Activated naive CD8-positive, alpha-beta T cell treated with anti-CD3 and anti-CD28 coated beads, Interleukin-2, amount 50 U/mL, for 24 hours (primary cell): ENCODE measurements around the gene TIMM8B.
A peak's percentile ranks its signal among the peaks of the same experiment; 100 is the strongest.

Experiments
- ATAC-seq: fragments of 150-1000 bp; cut with Tn5 transposase; one replicate; pipeline ENCODE4 v1.10.0; 2021
- DNase-seq: peaks from one replicate; pipeline ENCODE4 v3.0.0; 2021
- H3K27ac Mint-ChIP-seq: one replicate; pipeline ENCODE4 v1.8.0; 2021; ENCODE audit warnings: mild to moderate bottlenecking, mixed read lengths
- H3K27me3 Mint-ChIP-seq: one replicate; pipeline ENCODE4 v1.8.0; 2021; ENCODE audit warnings: mixed read lengths
- H3K36me3 Mint-ChIP-seq: one replicate; pipeline ENCODE4 v1.8.0; 2021; ENCODE audit warnings: low read depth, mixed read lengths
- H3K4me1 Mint-ChIP-seq: one replicate; pipeline ENCODE4 v1.8.0; 2021; ENCODE audit warnings: mixed read lengths
- H3K4me3 Mint-ChIP-seq: one replicate; pipeline ENCODE4 v1.8.0; 2021; ENCODE audit warnings: mild to moderate bottlenecking, moderate library complexity, mixed read lengths
- H3K9me3 Mint-ChIP-seq: one replicate; pipeline ENCODE4 v1.8.0; 2021; ENCODE audit warnings: mixed read lengths

The TIMM8B gene, protein sequence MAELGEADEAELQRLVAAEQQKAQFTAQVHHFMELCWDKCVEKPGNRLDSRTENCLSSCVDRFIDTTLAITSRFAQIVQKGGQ

DNA sequence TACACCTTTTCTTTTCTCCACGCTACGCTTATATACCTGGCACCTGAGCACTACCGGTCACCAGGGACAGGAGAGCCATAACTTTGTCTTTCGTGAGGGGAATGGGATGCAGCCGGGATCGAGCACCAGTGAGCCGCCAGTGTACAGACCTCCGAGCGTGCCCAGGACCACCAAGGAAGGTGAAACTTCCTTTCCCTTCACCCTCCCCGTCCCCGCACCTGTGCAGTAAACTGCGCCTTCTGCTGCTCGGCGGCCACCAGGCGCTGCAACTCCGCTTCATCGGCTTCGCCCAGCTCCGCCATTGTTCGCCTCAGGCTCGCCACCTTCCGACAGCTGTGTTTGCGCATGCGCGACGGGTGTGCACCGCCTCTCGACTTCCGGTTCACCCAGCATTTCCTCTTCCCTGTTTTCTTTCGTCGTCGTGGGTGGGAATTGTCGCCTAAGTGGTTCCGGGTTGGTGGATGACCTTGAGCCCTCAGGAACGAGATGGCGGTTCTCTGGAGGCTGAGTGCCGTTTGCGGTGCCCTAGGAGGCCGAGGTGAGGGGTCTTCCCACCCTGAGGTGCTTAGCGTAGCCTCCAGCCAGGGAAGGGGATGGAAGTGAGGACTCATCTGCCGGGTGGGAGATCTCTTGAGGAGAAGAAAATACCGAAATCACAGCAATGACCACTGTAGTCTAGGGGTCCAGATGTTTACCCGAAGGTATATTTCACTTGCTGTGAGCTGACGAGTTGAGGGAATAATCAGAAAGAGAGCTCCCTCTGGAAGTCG lies at the start of gene TIMM8B, which contains the start of gene SDHD:
Gene TIMM8B (minus strand): TSS at position 335 of the 770 bp plus-strand sequence. CDS start 33 bp downstream, at position 302.
Gene SDHD (plus strand): TSS at position 452 of the 770 bp plus-strand sequence. CDS start 35 bp downstream, at position 487.
- peaks cover 3% of the 10 kb centered on the region for H3K27me3 Mint-ChIP-seq
- H3K4me1 Mint-ChIP-seq, result peaks cover 60% of the 10 kb centered on the region
- H3K9me3 Mint-ChIP-seq, result no peaks in the 10 kb centered on the region
- H3K4me3 Mint-ChIP-seq, result peak within 1 kb of the TSS; percentile 100
- peaks cover 80% of the 10 kb centered on the region for H3K36me3 Mint-ChIP-seq
- H3K27ac Mint-ChIP-seq, result peak within 1 kb of the TSS; percentile 98
- ATAC-seq, result peak; percentile 87
- DNase-seq, result peak; percentile 95

DNA sequence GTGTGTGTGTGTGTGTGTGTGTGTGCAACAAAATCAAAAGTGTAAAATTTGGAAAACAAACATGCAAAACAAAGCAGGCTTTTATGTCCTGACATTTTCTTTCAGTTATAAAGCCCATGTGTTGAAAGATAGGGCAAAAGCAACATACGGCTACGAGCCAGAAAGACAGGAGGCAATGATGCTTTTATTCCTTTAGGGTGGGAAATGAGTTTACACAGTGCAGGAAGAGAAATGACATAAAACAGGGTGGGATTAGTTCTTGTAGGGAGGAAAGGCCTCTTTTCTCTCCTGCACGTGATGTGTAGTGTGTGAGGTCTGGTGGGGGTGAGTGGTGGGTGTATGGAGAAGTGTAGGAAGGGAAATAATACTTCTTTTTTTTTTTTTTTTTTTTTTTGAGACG lies 47.9 kb upstream of the TIMM8B start:
- Mint-ChIP-seq H3K4me3 (no peak overlapping the region), H3K36me3 (peaks cover 1% of the 10 kb centered on the region), H3K4me1 (peaks cover 2% of the 10 kb centered on the region), H3K27ac (no peak overlapping the region), H3K27me3 (no peaks in the 10 kb centered on the region), H3K9me3 (no peaks in the 10 kb centered on the region)
- DNase-seq, result no peak
- no peak for ATAC-seq

DNA sequence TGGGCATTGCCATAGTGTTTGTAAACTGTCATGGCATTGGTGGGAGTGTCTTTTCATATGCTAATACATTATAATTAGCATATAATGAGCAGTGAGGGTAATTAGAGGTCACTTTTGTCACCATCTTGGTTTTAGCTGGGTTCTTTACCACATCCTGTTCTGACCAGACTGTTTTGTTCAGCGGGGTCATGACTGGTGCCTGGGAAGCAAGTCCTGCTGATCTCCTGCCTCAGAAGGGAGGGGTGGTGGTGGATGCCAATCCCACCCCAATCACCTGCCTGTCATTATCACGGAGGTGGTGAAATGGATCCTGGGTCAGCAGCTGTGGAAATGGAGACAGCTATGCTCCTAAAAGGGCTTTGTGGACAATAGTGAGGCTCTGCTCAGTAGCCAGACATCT lies 46.2 kb upstream of the TIMM8B start:
- no peak for DNase-seq
- Mint-ChIP-seq H3K9me3 (no peaks in the 10 kb centered on the region), H3K4me1 (peaks cover 2% of the 10 kb centered on the region), H3K27ac (no peak overlapping the region), H3K27me3 (no peaks in the 10 kb centered on the region), H3K36me3 (peaks cover 1% of the 10 kb centered on the region), H3K4me3 (no peak overlapping the region)
- no peak for ATAC-seq

DNA sequence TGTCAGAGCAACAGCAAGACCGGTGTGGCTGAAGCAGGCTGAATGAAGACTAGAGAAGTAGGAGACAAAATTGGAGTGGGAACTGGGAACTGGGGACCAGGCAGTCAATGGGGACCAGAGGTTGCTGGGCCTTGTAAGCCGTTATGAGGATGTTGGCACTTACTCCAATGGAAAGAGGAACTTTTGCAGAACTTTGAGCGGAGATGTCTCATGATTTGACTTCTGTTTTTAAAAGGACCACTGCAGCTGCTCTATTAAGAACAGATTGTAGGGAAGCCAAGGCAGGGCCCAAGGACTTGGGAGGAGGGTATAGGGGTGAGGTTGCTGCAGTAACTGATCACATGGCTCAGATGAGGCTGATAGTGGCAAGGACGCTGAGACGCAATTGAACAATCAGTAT lies 43.1 kb upstream of the TIMM8B start:
- ATAC-seq, result no peak

DNA sequence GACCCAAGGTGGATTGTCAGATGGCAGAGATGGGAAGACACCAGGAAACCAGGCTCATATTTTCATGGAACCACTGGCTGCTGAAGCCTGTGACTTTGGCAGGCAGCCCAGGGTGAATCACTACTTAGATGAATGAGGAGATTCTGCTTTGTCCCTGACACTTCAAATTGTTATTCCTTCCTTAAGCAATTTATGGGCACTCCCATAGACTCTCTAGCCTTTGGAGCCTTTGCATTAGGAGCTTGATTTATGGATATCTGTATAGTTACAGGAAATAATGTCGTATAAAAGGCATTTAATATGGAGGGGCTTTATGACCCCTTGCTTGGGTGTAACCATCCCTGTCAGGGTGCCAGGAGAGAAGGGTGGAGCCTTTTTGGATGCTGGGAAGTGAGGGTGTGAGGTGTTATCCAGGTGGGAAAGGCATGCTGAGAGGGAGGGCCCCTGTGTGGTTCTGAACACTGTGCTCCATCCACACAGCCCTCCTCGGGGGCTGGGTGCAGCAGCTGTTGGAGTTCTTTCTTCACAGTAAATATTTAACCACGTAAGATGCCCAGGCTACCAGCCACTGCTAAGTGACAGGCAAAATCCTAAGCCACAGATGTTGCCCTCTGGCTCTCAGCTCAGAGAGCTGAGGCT lies 42.0 kb upstream of the TIMM8B start:
- no peak overlapping the region for H3K27ac Mint-ChIP-seq
- peaks cover 2% of the 10 kb centered on the region for H3K4me1 Mint-ChIP-seq
- ATAC-seq, result no peak
- no peaks in the 10 kb centered on the region for H3K9me3 Mint-ChIP-seq
- H3K4me3 Mint-ChIP-seq, result no peak overlapping the region
- no peaks in the 10 kb centered on the region for H3K36me3 Mint-ChIP-seq
- DNase-seq, result no peak
- no peaks in the 10 kb centered on the region for H3K27me3 Mint-ChIP-seq

More for the DNA sequence above, 43.1 kb upstream of the TIMM8B start:
- H3K9me3 Mint-ChIP-seq, result no peaks in the 10 kb centered on the region
- no peak overlapping the region for H3K27ac Mint-ChIP-seq
- peaks cover 1% of the 10 kb centered on the region for H3K36me3 Mint-ChIP-seq
- no peak overlapping the region for H3K4me3 Mint-ChIP-seq
- H3K27me3 Mint-ChIP-seq, result no peaks in the 10 kb centered on the region
- no peak for DNase-seq
- H3K4me1 Mint-ChIP-seq, result peaks cover 2% of the 10 kb centered on the region

DNA sequence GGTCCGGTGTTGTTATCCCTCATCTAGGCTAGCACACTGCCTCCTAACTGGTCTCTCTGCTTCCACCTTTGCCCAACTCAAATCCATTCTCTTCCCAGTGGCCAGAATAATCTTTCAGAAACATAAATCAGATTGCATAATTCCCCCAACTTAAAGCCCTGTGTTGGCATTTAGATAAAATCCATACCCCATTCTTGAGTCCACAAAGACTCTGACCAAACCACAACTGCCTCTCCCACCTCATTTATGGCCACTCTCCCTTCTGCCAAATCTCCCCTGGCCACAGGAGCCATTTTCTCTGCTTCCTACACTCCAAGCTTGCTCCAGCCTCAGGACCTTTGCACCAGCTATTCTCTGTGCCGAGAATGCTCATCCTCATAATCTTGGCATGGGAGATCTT lies 40.5 kb upstream of the TIMM8B start:
- Mint-ChIP-seq H3K4me1 (peaks cover 3% of the 10 kb centered on the region), H3K27ac (no peak overlapping the region), H3K36me3 (no peaks in the 10 kb centered on the region)

DNA sequence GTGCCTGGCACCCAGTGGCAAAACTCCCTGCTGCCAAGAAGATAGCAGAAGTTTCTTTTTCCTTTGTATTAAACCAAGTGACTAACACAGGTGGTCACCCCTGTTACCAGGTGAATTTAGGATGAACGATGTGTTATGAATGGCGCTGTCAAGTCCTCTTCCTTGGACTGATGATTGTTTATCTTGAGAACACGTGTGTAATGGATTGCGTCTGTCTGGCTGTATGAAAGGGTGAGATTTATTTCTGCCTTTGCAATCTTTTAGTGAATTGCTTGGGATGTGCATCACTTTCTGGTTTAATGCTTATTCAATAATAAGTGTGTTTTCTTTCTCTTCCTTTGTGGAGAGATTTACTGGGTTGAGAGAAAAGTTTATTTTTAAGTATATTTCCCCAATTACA lies 36.6 kb upstream of the TIMM8B start:
- no peak overlapping the region for H3K4me3 Mint-ChIP-seq
- ATAC-seq (no peak), DNase-seq (no peak)
- H3K36me3 Mint-ChIP-seq, result no peaks in the 10 kb centered on the region
- H3K27me3 Mint-ChIP-seq, result no peaks in the 10 kb centered on the region
- H3K27ac Mint-ChIP-seq, result no peak overlapping the region
- no peaks in the 10 kb centered on the region for H3K9me3 Mint-ChIP-seq
- peaks cover 18% of the 10 kb centered on the region for H3K4me1 Mint-ChIP-seq

More for the DNA sequence above, 40.5 kb upstream of the TIMM8B start:
- DNase-seq (no peak), ATAC-seq (no peak)
- no peaks in the 10 kb centered on the region for H3K9me3 Mint-ChIP-seq
- H3K4me3 Mint-ChIP-seq, result no peak overlapping the region
- H3K27me3 Mint-ChIP-seq, result no peaks in the 10 kb centered on the region

DNA sequence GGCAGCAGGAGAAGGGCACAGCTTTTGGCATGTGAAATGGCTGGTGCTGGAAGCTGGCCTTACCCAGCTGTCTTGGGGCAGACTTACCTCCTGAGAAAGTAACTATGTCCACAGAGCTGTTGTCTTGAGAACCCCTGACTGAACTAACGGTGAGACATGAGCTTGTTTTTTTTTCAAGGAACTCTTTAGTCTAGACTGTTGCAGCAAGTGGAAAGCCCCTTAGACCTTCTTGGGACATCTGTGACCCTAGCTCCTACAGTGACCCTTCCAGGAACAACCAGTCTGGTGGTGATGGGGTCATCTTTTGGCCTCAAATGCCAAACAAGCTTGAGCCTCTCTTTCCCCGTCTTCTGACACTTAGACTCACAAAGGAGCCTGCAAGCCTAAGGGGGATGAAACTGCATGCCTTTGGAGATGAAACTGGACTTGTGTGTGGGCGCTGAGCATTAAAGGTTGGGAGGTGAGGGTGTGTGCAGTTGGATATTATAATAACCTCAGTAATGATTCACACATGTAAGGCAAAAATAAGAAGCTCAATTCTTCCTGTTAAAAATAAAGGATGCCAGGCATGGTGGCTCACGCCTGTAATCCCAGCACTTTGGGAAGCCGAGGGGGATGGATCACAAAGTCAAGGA lies 35.5 kb upstream of the TIMM8B start:
- Mint-ChIP-seq H3K27me3 (no peaks in the 10 kb centered on the region), H3K4me1 (peaks cover 19% of the 10 kb centered on the region), H3K4me3 (no peak overlapping the region), H3K27ac (no peak overlapping the region), H3K9me3 (no peaks in the 10 kb centered on the region), H3K36me3 (no peaks in the 10 kb centered on the region)
- ATAC-seq (no peak), DNase-seq (no peak)

DNA sequence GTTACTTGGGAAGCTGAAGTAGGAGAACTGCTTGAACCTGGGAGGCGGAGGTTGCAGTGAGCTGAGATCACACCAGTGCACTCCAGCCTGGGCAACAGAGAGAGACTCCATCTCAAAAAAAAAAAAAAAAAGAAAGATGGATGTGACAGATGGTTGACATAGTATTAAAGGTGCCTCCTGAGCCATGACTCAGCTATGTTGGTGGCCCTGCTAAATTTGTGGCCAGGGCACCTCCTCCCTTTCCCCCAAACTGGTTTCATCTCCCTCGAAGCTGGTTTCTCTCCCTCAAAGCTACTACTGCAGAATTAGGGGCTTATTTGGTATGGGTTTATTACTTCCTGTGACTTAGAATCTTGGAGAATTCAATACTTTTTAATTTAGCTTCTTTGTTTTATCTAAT lies 31.6 kb upstream of the TIMM8B start:
- ATAC-seq, result peak; percentile 82
- H3K27ac Mint-ChIP-seq, result no peak overlapping the region
- H3K4me1 Mint-ChIP-seq, result peaks cover 20% of the 10 kb centered on the region

DNA sequence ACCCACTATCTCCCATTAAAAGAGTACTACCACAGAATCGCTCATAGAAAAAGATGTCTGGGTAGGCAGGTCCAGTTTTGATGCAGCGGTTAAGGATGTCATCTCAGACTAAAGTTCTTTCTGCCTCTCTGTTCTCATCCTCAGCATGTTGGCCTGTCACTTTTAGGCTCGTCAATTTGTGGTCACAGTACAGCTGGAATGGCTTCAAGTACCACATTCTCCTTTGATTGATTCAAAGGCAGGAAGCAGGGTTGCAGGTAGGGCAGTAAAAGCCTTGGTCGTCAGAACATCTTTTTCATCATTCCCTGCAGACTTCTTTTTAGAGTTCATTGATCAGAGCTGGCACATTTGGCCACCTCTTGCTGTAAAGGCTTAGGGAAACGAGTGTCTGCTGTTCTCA lies 28.8 kb upstream of the TIMM8B start:
- DNase-seq (no peak), ATAC-seq (no peak)
- Mint-ChIP-seq H3K27me3 (no peaks in the 10 kb centered on the region), H3K4me1 (peaks cover 15% of the 10 kb centered on the region), H3K27ac (no peak overlapping the region), H3K4me3 (no peak overlapping the region), H3K9me3 (no peaks in the 10 kb centered on the region), H3K36me3 (no peaks in the 10 kb centered on the region)

More for the DNA sequence above, 31.6 kb upstream of the TIMM8B start:
- no peaks in the 10 kb centered on the region for H3K27me3 Mint-ChIP-seq
- DNase-seq, result no peak
- no peaks in the 10 kb centered on the region for H3K9me3 Mint-ChIP-seq
- no peak overlapping the region for H3K4me3 Mint-ChIP-seq
- H3K36me3 Mint-ChIP-seq, result no peaks in the 10 kb centered on the region

DNA sequence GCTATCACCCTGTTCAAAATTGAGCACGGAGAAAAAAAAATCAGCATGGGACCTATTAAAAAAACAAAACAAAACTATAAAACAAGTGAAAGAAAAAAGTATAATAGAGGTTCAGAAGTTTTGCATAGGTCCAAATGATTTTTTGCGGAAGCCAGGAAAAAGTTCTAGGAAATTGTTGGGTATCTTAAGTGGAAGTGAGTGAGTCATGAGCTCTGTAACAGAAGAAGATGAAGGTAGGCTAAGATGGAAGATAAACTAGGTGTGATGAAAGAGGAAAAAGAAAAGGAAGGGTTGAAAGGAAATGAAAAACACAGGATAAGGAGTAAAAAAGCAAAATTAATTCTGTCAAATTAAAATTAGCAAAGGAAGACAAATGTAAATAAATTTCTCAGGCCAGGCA lies 27.9 kb upstream of the TIMM8B start:
- Mint-ChIP-seq H3K4me3 (no peak overlapping the region), H3K9me3 (no peaks in the 10 kb centered on the region)

DNA sequence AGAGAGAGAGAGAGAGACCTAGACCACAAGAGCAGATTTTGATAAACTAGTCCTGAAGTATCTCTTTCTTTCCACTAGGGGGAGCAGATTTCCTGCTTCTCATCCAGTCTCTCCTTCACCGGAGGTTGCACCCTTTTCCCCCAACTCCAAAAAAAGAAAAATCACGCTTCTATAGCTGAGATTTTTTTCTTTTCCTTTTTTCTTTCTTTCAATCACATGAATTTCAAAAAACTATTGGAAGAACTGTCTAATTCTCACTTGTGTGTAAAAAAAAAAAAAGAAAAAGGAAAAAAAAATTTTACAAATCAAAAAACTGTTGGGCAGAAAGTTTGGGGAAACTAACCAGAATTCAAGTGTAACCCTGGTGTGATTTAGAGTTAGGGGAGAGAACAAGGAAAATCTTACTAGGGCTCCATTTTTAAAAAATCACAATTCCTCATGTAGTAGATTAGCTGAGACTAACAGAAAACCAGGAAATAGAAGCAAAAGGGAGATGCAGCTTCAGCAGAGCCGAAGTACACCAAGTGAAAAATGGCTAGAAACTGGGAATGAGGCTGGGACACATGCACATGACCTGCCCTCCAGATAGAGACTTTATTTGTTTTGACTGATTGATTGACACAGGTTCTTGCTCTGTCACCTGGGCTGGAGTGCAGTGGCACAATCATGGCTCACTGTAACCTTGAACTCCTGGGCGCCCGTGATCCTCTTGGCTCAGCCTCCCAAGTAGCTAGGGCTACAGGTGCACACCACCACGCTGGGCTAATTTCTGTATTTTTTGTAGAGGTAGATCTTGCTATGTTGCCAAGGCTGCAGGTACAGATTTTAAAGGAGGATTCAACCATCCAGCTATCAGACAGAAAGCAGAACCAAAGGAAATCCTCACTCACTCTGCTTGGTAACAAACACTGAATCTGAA lies 27.2 kb upstream of the TIMM8B start:
- ATAC-seq, result no peak
- H3K4me1 Mint-ChIP-seq, result peaks cover 9% of the 10 kb centered on the region
- no peak overlapping the region for H3K4me3 Mint-ChIP-seq
- H3K27me3 Mint-ChIP-seq, result no peaks in the 10 kb centered on the region
- no peaks in the 10 kb centered on the region for H3K9me3 Mint-ChIP-seq
- DNase-seq, result no peak
- H3K27ac Mint-ChIP-seq, result no peak overlapping the region
- no peaks in the 10 kb centered on the region for H3K36me3 Mint-ChIP-seq

More for the DNA sequence above, 27.9 kb upstream of the TIMM8B start:
- DNase-seq, result no peak
- no peak for ATAC-seq
- Mint-ChIP-seq H3K27ac (no peak overlapping the region), H3K27me3 (no peaks in the 10 kb centered on the region), H3K36me3 (no peaks in the 10 kb centered on the region), H3K4me1 (peaks cover 9% of the 10 kb centered on the region)

DNA sequence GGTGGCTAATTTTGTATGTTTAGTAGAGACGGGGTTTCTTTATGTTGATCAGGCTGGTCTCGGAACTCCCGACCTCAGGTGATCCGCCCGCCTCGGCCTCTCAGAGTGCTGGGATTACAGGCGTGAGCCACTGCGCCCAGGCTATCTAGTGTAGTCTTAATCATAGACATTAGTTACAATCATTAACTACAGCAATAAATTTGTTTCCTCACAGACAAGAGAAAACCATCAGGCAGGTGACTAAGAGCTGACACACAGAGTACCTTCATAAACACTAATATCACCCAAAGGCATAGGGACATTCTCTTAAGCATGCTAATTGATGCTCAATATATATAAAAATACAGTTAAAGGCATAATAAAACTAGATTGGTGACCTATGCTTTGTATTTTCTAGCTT lies 19.5 kb upstream of the TIMM8B start:
- no peaks in the 10 kb centered on the region for H3K27me3 Mint-ChIP-seq
- H3K27ac Mint-ChIP-seq, result no peak overlapping the region
- no peak for DNase-seq
- H3K4me3 Mint-ChIP-seq, result no peak overlapping the region
- no peaks in the 10 kb centered on the region for H3K4me1 Mint-ChIP-seq
- H3K36me3 Mint-ChIP-seq, result no peaks in the 10 kb centered on the region
- no peak for ATAC-seq
- no peaks in the 10 kb centered on the region for H3K9me3 Mint-ChIP-seq

DNA sequence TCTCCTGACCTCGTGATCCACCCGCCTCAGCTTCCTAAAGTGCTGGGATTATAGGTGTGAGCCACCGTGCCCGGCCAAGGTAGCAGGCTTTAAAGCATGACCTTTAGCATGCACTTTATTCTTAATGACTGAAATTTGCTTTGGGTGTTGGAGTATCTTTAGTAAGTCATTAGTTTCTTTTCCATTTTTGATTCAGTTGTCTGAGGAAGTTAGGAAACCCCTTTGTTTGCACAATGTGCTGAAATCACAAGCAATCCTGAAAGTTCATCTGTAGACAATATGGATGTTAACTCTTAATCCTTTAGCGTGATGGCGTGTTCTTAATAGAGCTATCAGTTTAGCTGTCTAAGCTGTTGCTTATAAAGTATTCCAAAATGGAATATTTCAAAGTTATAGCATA lies 16.9 kb upstream of the TIMM8B start:
- no peaks in the 10 kb centered on the region for H3K9me3 Mint-ChIP-seq
- no peak overlapping the region for H3K4me3 Mint-ChIP-seq
- no peak for DNase-seq
- H3K4me1 Mint-ChIP-seq, result no peaks in the 10 kb centered on the region
- no peaks in the 10 kb centered on the region for H3K27me3 Mint-ChIP-seq
- ATAC-seq, result no peak
- H3K36me3 Mint-ChIP-seq, result no peaks in the 10 kb centered on the region
- no peak overlapping the region for H3K27ac Mint-ChIP-seq
